Loucy (cell line): Measurements from ENCODE around the gene RBM17.
A peak's percentile ranks its signal among the peaks of the same experiment; 100 is the strongest.

Source experiments
- H2AFZ ChIP-seq: fragments of 200-600 bp; sonication (generic); 2 replicates; pipeline ENCODE4 v1.6.0; 2016; ENCODE audit warnings: antibody characterized with exemption, mild to moderate bottlenecking, low read length, moderate library complexity
- H3F3A ChIP-seq: fragments of 200-600 bp; 2 replicates; pipeline ENCODE4 v1.6.0; 2016; ENCODE audit warnings: antibody characterized with exemption, low read depth, mild to moderate bottlenecking
- H3K27me3 ChIP-seq: fragments of 200-600 bp; sonication (generic); 2 replicates; pipeline ENCODE4 v1.6.1; 2014; ENCODE audit warnings: low read length, mild to moderate bottlenecking; ENCODE audit not compliant: insufficient read depth, poor library complexity, severe bottlenecking
- H3K36me3 ChIP-seq: fragments of 200-600 bp; sonication (generic); 2 replicates; pipeline ENCODE4 v1.6.1; 2016; ENCODE audit warnings: low read length; ENCODE audit not compliant: insufficient read depth
- H3K4me1 ChIP-seq: fragments of 200-600 bp; sonication (generic); 2 replicates; pipeline ENCODE4 v1.5.1; 2014; ENCODE audit warnings: low read length, mild to moderate bottlenecking; ENCODE audit not compliant: insufficient read depth, poor library complexity, severe bottlenecking
- H3K4me2 ChIP-seq: fragments of 200-600 bp; sonication (generic); 2 replicates; pipeline ENCODE4 v1.6.0; 2014; ENCODE audit warnings: antibody characterized with exemption, low read length, low read depth, mild to moderate bottlenecking; ENCODE audit not compliant: poor library complexity, severe bottlenecking
- H3K4me3 ChIP-seq: fragments of 200-600 bp; sonication (generic); 2 replicates; pipeline ENCODE4 v1.5.1; 2014; ENCODE audit warnings: low read length, mild to moderate bottlenecking, mixed read lengths; ENCODE audit not compliant: poor library complexity, severe bottlenecking
- H3K79me2 ChIP-seq: fragments of 200-600 bp; sonication (generic); 2 replicates; pipeline ENCODE4 v1.6.1; 2014; ENCODE audit warnings: low read length; ENCODE audit not compliant: insufficient read depth
- H3K9ac ChIP-seq: fragments of 200-600 bp; sonication (generic); 2 replicates; pipeline ENCODE4 v1.6.0; 2014; ENCODE audit warnings: mild to moderate bottlenecking, low read depth, low read length, moderate library complexity; ENCODE audit not compliant: poor library complexity, severe bottlenecking
- H3K9me2 ChIP-seq: fragments of 200-600 bp; sonication (generic); replicated peaks from 2 replicates; pipeline ENCODE4 v1.6.1; 2016; ENCODE audit warnings: low read depth, low read length, mixed read lengths
- H3K9me3 ChIP-seq: fragments of 200-600 bp; sonication (generic); 2 replicates; pipeline ENCODE4 v1.6.1; 2014; ENCODE audit warnings: mild to moderate bottlenecking, antibody characterized with exemption, low read length, low read depth; ENCODE audit not compliant: insufficient read depth
- H4K20me1 ChIP-seq: fragments of 200-600 bp; sonication (generic); 2 replicates; pipeline ENCODE4 v1.6.0; 2014; ENCODE audit warnings: antibody characterized with exemption, low read length, mild to moderate bottlenecking; ENCODE audit not compliant: insufficient read depth, poor library complexity, severe bottlenecking
- CTCF ChIP-seq: fragments of 200-600 bp; sonication (generic); conservative IDR thresholded peaks from 2 replicates; pipeline ENCODE4 v1.5.1; 2014; ENCODE audit warnings: mild to moderate bottlenecking, antibody characterized with exemption, low read length
- EZH2phosphoT487 ChIP-seq: fragments of 200-600 bp; IDR thresholded peaks from 2 replicates; pipeline ENCODE4 v1.6.1; 2018; ENCODE audit warnings: antibody characterized with exemption, mild to moderate bottlenecking, moderate library complexity, borderline replicate concordance

The RBM17 gene

GRCh38 chr10:6148251-6148701 is 59.4 kb downstream of the RBM17 start:
- H3K4me1 ChIP-seq: peaks cover 39% of the 10 kb centered on the region
- no peak overlapping the region for H3K9ac ChIP-seq
- no peak for TF ChIP-seq CTCF
- no peak for TF ChIP-seq EZH2phosphoT487
- H3K27me3 ChIP-seq: no peaks in the 10 kb centered on the region
- H3K9me3 ChIP-seq: no peaks in the 10 kb centered on the region
- peaks cover 33% of the 10 kb centered on the region for H4K20me1 ChIP-seq
- peak overlapping the region; percentile 83 for H3K4me2 ChIP-seq
- H3K4me3 ChIP-seq: peak overlapping the region; percentile 32
- peaks cover 92% of the 10 kb centered on the region for H3K79me2 ChIP-seq
- H3F3A ChIP-seq: no peaks in the 10 kb centered on the region
- H3K9me2 ChIP-seq: no peaks in the 10 kb centered on the region
- H3K36me3 ChIP-seq: no peaks in the 10 kb centered on the region
- no peak overlapping the region for H2AFZ ChIP-seq

- TF ChIP-seq CTCF (no peak), EZH2phosphoT487 (no peak)
- Histone ChIP-seq H4K20me1 (peaks cover 33% of the 10 kb centered on the region), H3K9me2 (no peaks in the 10 kb centered on the region), H3K9ac (no peak overlapping the region), H3K4me2 (peak overlapping the region; percentile 83), H3K27me3 (no peaks in the 10 kb centered on the region), H3K4me3 (peak overlapping the region; percentile 32), H3F3A (no peaks in the 10 kb centered on the region), H3K4me1 (peaks cover 39% of the 10 kb centered on the region), H3K79me2 (peaks cover 96% of the 10 kb centered on the region), H2AFZ (no peak overlapping the region), H3K36me3 (no peaks in the 10 kb centered on the region), H3K9me3 (no peaks in the 10 kb centered on the region)
These were observed 60.1 kb downstream of the RBM17 start for GRCh38 chr10:6148908-6149307.

GRCh38 chr10:6151087-6151977 is 62.5 kb downstream of the RBM17 start:
- Histone ChIP-seq H3K9me3 (no peaks in the 10 kb centered on the region), H3K4me2 (no peak overlapping the region), H3K79me2 (peaks cover 93% of the 10 kb centered on the region; the same call in 1 of the 2 replicates), H3K9ac (no peak overlapping the region), H2AFZ (no peak overlapping the region), H4K20me1 (peaks cover 21% of the 10 kb centered on the region), H3K36me3 (no peaks in the 10 kb centered on the region), H3K9me2 (no peaks in the 10 kb centered on the region), H3F3A (no peaks in the 10 kb centered on the region), H3K4me1 (peaks cover 25% of the 10 kb centered on the region), H3K4me3 (no peak overlapping the region), H3K27me3 (no peaks in the 10 kb centered on the region)
- TF ChIP-seq EZH2phosphoT487: no peak
- peak; percentile 55 for TF ChIP-seq CTCF
